ENCODE data around the gene SERPINH1.

Gene SERPINH1

DNA sequence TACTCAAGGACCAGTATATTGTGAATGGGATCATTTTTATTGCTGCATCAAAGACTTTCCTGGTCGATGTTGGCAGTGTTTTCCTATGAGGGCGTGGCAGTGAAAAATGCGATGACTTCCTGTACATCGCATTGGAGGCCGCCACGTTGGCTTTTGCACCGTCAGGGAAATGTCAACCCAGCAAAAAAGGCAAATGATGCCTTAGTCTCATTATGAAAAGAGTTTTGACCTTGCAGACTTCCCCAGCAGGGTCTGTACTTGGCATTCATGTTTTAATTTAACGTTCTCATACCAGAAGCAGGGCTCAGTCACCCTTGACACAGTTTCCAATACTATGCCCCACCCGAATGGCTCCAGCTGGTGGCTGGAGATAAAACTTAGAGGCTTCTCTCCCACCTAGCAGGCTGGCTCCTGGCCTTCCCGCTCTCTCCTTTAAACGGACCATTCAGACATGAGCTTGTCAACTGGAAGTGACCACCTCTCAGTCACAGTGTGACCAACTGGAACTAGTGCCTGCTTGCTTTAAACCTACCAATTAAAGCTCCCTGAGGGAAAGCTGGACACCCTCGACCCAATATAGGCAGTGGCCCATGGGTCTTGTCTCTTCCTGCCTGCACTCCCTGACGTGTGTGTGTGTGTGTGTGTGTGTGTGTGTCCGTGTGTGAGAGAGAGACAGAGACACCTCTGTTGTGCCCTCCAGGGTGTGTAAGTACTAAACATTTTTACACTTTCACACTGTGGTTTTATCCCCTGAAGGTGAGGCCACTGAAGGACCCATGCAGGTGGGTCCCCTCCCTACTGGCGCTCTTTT is 27.6 kb upstream of the SERPINH1 start:
- TF ChIP-seq, protein P1, sequence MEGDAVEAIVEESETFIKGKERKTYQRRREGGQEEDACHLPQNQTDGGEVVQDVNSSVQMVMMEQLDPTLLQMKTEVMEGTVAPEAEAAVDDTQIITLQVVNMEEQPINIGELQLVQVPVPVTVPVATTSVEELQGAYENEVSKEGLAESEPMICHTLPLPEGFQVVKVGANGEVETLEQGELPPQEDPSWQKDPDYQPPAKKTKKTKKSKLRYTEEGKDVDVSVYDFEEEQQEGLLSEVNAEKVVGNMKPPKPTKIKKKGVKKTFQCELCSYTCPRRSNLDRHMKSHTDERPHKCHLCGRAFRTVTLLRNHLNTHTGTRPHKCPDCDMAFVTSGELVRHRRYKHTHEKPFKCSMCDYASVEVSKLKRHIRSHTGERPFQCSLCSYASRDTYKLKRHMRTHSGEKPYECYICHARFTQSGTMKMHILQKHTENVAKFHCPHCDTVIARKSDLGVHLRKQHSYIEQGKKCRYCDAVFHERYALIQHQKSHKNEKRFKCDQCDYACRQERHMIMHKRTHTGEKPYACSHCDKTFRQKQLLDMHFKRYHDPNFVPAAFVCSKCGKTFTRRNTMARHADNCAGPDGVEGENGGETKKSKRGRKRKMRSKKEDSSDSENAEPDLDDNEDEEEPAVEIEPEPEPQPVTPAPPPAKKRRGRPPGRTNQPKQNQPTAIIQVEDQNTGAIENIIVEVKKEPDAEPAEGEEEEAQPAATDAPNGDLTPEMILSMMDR (IDR thresholded peaks at IDR 0.05; ENCODE audit: low read depth, low read length): no peak
- no peak for DNase-seq (ENCODE audit: extremely low read depth, low read depth)

DNA sequence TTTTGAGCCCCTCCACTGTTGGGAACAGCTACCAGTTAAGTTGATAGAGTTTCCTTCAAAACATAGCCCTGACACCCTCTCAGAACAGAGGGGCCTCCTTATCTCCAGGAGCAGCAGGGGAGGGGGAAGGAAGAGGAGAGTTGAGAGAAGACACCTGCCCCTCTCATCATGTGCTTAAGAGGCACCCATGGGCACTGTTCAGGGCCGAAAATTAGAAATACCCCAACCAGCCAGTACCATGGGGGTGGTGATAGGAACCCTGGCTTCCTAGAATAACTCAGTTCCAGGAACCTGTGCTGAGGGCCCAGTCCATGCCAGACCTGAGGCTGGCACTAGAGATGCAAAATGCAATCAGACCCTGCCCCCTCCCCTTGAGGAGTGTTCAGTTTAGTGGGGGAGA is 27.0 kb upstream of the SERPINH1 start:
- TF ChIP-seq, protein P1 (IDR thresholded peaks at IDR 0.05; ENCODE audit: low read depth, low read length): no peak

DNA sequence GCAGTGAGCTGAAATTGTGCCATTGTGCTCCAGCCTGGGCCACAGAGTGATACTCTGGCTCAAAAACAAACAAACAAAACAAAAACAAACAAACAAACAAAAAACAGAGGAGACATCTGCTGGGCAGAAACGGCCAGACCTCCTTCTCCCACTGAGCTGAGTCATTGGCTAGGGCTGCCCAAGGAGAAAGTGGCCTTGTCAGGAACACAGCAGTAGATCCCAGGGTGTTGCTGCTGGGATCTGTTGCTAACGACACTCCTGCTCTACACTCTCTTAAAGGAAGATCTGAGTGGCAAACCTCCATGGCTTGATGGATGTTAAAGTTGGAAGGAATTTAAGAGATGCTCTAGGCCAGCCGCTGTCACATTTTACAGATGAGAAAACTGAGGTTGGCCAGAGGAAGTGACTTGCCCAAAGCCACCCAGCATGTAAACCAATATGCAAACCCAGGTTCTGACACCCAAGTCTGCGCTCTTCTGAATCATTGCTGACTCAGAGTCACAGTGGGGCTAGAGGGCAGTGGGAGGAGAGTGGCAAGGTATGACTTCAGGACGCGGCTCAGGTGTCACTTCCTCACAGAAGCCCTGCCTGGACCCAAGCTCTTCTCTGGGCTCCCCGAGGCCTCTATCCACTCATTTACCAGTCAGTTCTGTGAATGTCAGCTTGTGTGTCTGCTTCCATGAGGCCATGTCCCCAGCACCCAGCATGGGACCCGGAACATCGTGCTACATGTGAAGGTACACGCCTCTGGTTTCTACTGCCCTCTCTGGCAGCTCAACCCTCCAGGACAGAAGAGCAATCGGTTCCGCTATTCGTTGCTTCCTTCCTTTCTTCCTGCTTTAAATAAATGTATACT is 25.0 kb upstream of the SERPINH1 start:
- TF ChIP-seq, protein P1 (IDR thresholded peaks at IDR 0.05; ENCODE audit: low read depth, low read length): no peak

More for the DNA sequence above, 27.0 kb upstream of the SERPINH1 start:
- no peak for DNase-seq (ENCODE audit: extremely low read depth, low read depth)

DNA sequence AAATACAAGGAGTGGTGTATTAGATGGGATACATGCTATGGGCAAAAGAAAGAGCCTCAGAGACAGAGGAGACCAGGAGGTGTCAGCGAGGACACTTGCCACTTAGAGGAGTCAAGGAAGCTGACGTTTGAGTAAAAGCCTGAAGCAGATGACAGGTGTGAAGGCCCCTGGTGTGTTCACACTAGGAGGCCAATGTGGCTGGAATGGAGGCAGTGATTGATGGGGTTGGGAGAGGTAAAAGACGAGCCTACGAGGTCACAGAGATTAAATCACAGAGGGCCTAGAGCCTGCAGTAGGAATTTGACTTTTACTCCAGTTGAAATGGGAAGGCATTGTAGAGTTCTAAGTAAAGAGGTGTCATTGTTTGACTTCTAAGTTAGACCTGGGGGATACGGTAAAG is 24.3 kb upstream of the SERPINH1 start:
- DNase-seq (ENCODE audit: extremely low read depth, low read depth): no peak
- TF ChIP-seq, protein P1 (IDR thresholded peaks at IDR 0.05; ENCODE audit: low read depth, low read length): no peak

More for the DNA sequence above, 25.0 kb upstream of the SERPINH1 start:
- no peak for DNase-seq (ENCODE audit: extremely low read depth, low read depth)

GRCh38 chr11:75538150-75538942 is 23.7 kb upstream of the SERPINH1 start:
- TF ChIP-seq, protein P1 (IDR thresholded peaks at IDR 0.05; ENCODE audit: low read depth, low read length): no peak
- DNase-seq (ENCODE audit: extremely low read depth, low read depth): no peak

DNA sequence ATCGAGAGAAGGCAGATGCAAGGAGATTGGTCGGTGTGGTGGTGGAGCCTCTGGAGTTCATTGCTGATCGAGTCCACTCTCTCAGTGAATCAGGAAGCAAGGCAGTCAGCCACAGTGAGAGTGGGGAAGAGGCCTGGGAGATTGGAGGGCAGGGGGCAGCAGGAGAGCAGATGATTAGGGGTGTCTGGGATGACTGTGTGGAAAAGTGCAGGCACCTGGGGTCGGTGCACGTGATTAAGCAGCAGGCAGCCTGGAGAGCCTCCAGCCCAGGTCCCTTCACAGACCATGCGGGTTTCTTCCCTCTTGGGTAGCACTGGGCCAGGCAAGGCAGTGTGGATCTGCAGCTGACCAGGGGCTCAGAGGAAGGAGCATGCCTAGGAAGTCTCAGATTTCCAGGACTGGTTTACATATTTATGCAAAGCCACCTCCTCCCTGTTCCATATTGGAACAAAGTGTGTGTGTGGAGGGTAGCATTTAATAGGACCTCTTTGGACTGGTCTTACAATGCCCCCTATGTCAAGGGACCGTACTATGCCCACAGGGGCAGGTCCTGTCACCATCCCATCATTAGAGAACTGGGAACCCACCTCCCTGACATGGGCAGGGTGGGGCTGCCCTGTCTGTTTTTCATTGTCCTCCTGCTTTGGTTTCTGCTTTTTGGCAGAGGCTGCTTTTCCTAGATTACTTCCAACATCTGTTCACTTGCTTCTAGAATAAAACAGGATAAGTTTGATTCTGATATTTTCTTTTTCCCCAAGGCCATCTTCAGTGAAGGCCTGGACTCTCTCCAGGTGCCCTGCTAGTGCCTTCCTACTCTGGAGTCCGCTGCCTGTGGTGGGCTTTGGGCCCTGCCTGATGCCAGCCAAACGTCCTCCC is 22.4 kb upstream of the SERPINH1 start:
- TF ChIP-seq, protein P1 (IDR thresholded peaks at IDR 0.05; ENCODE audit: low read depth, low read length): no peak
- DNase-seq (ENCODE audit: extremely low read depth, low read depth): no peak

All from AG09319 (cell line).